ENCODE data around the gene HAGH. TPM values are rescaled to one million over a fixed set of nuclear protein-coding genes. Genes with fewer than 3 reads are reported as not detected.

The HAGH gene
- total and polyA plus RNA-seq, 10 of the 15 experiments (the other 5 are each of a cell fraction or from before 2014, with no cell fraction given): 2.0 to 50.1 (median 22.4) TPM

GRCh38 chr16:1826691-1827573, at the start of gene HAGH, which contains the start of gene FAHD1 (continued):
- TF ChIP-seq PKNOX1 (IDR thresholded peaks at IDR 0.05): peak; percentile 54; the same call in 1 of the 2 replicates
- TF ChIP-seq BCL3 (IDR thresholded peaks at IDR 0.05; ENCODE audit: borderline replicate concordance, insufficient read depth, low read depth, low read length, poor library complexity, severe bottlenecking): no peak
- TF ChIP-seq HCFC1 (IDR thresholded peaks at IDR 0.05; ENCODE audit: low read length): peak; percentile 83
- 0 out of 2 replicates have a peak, but pooled peaks have one; percentile 36 for TF ChIP-seq ZNF24 (IDR thresholded peaks at IDR 0.05)
- peak; percentile 69 for TF ChIP-seq FOS (IDR thresholded peaks at IDR 0.05; ENCODE audit: borderline replicate concordance, extremely low read depth, insufficient read length)
- TF ChIP-seq RBBP5 (conservative IDR thresholded peaks at IDR 0.05): no peak
- 0 out of 2 replicates have a peak, but pooled peaks have one; percentile 17 for TF ChIP-seq ZBTB40 (IDR thresholded peaks at IDR 0.05; ENCODE audit: borderline replicate concordance)
- TF ChIP-seq MYB (IDR thresholded peaks at IDR 0.05; ENCODE audit: borderline replicate concordance, low read depth, low read length): no peak
- no peak for TF ChIP-seq BCLAF1 (IDR thresholded peaks at IDR 0.05)
- peak; percentile 98 for TF ChIP-seq NKRF (conservative IDR thresholded peaks at IDR 0.05)
- peak; percentile 57 for TF ChIP-seq SIX5 (IDR thresholded peaks at IDR 0.05; ENCODE audit: low read depth, low read length, severe bottlenecking)
- TF ChIP-seq FOXK2 (IDR thresholded peaks at IDR 0.05): peak; percentile 68; the same call in 1 of the 2 replicates
- peak; percentile 77 for TF ChIP-seq KLF5 (IDR thresholded peaks at IDR 0.05; ENCODE audit: partially characterized antibody)
- TF ChIP-seq ESRRA (IDR thresholded peaks at IDR 0.05; ENCODE audit: low read length): no peak
- TF ChIP-seq EED (IDR thresholded peaks at IDR 0.05; ENCODE audit: low read depth): peak; percentile 63; the same call in 1 of the 2 replicates
- no peak for TF ChIP-seq ZNF217 (IDR thresholded peaks at IDR 0.05)
